CD4-positive, alpha-beta T cell (primary cell): ENCODE data around the gene KRTAP4-7. TPM values are rescaled to one million over a fixed set of nuclear protein-coding genes. Genes with fewer than 3 reads are reported as not detected.
"Not testable (repeated sequence)": the region's sequence is repeated elsewhere in the genome, so short reads cannot be mapped to it uniquely, and the experiment has no call there.

ENCODE experiments used
- ATAC-seq: fragments of 200-7000 bp; cut with Tn5 transposase; one replicate; pipeline ENCODE4 v1.10.0; 2022; ENCODE audit warnings: mild to moderate bottlenecking; ENCODE audit not compliant: poor library complexity
- CTCF ChIA-PET: fragments of 350-600 bp; sonication (Branson Sonifier 250); formaldehyde crosslinking; loops from one replicate; lab custom pipeline; 2021; ENCODE audit warnings: antibody characterized with exemption, inconsistent platforms; lab: Charles Lee
- POLR2A ChIA-PET: fragments of 350-600 bp; sonication (Branson Sonifier 250); formaldehyde crosslinking; loops from one replicate; lab custom pipeline; 2021; ENCODE audit warnings: antibody characterized with exemption, inconsistent platforms; lab: Charles Lee
- DNase-seq, 14 experiments: peaks; one replicate each; pipeline ENCODE4 v3.0.0-alpha.2; 2013 to 2020; ENCODE audit warnings: mixed read lengths in 2 of 14
- H3K27ac ChIP-seq, 2 donors: one replicate each; pipeline versions ENCODE4 v1.5.1 to v1.7.0; 2013; ENCODE audit warnings: low read length in 2 of 2, low read depth in 1 of 2, mild to moderate bottlenecking in 1 of 2
- H3K27me3 ChIP-seq, 2 experiments: 1 replicate in 1 of 2; 2 replicates in 1 of 2; pipeline versions ENCODE4 v1.6.1 to v1.7.0; 2013; ENCODE audit warnings: low read length in 2 of 2, control low read depth in 1 of 2, mild to moderate bottlenecking in 1 of 2, moderate library complexity in 1 of 2; ENCODE audit not compliant: insufficient read depth in 2 of 2, control insufficient read depth in 1 of 2
- H3K36me3 ChIP-seq: one replicate; pipeline ENCODE4 v1.6.1; 2013; ENCODE audit warnings: low read length, control low read depth; ENCODE audit not compliant: insufficient read depth
- H3K4me1 ChIP-seq: one replicate; pipeline ENCODE4 v1.6.1; 2013; ENCODE audit warnings: low read length, control low read depth; ENCODE audit not compliant: insufficient read depth
- H3K4me3 ChIP-seq: one replicate; pipeline ENCODE4 v1.5.1; 2013; ENCODE audit warnings: mild to moderate bottlenecking, low read length, moderate library complexity
- H3K9me3 ChIP-seq, 2 experiments: 1 replicate in 1 of 2; 2 replicates in 1 of 2; pipeline versions ENCODE4 v1.6.1 to v1.7.0; 2013; ENCODE audit warnings: low read length in 2 of 2, mild to moderate bottlenecking in 2 of 2, control low read depth in 1 of 2, moderate library complexity in 1 of 2; ENCODE audit not compliant: control insufficient read depth in 1 of 2, insufficient read depth in 1 of 2
- H3K27ac Mint-ChIP-seq: one replicate; pipeline ENCODE4 v1.8.0; 2020; ENCODE audit warnings: mixed read lengths
- H3K27me3 Mint-ChIP-seq: one replicate; pipeline ENCODE4 v1.8.0; 2021; ENCODE audit warnings: mixed read lengths
- H3K36me3 Mint-ChIP-seq: one replicate; pipeline ENCODE4 v1.8.0; 2021; ENCODE audit warnings: low read depth, mixed read lengths
- H3K4me1 Mint-ChIP-seq: one replicate; pipeline ENCODE4 v1.8.0; 2021; ENCODE audit warnings: low read depth, mixed read lengths
- H3K4me3 Mint-ChIP-seq: one replicate; pipeline ENCODE4 v1.8.0; 2020; ENCODE audit warnings: mild to moderate bottlenecking, mixed read lengths
- H3K9me3 Mint-ChIP-seq: one replicate; pipeline ENCODE4 v1.8.0; 2020; ENCODE audit warnings: mixed read lengths
- CTCF ChIP-seq: fragments of 200-600 bp; IDR thresholded peaks from one replicate; pipeline ENCODE4 v1.8.0; 2022; ENCODE audit warnings: antibody characterized with exemption, mild to moderate bottlenecking
- intact Hi-C, 2 experiments: fragments of 100-400 bp; cut with DNase I in 1 of 2; cut with micrococcal nuclease in 1 of 2; formaldehyde crosslinking; loops; one replicate each; pipeline versions ENCODE4 v1.15.1 to v1.9.0; 2023 to 2025; cut with DNase I, micrococcal nuclease
- total RNA-seq, 174 experiments: library from RNA in 2 of 174; stranded (reverse) in 2 of 174; gene quantifications; one replicate each; pipeline ENCODE4 v1.2.3 and lab custom pipeline; 2021 to 2026

The KRTAP4-7 gene
- total RNA-seq, 2 experiments from 2014 or later, result not detected

GRCh38 chr17:41064301-41064700 lies 19.6 kb upstream of the KRTAP4-7 start:
- DNase-seq, result no peak
- ChIA-PET POLR2A (no interaction called here), CTCF (no interaction called here)
- TF ChIP-seq CTCF, result no peak
- H3K9me3 ChIP-seq, result no peaks in the 10 kb centered on the region
- Mint-ChIP-seq H3K4me1 (no peaks in the 10 kb centered on the region), H3K27ac (no peak overlapping the region), H3K9me3 (no peaks in the 10 kb centered on the region), H3K36me3 (no peaks in the 10 kb centered on the region), H3K4me3 (no peak overlapping the region), H3K27me3 (peaks cover 39% of the 10 kb centered on the region)
- no peak for ATAC-seq
- no peak overlapping the region for H3K4me3 ChIP-seq
- intact Hi-C loops, result no loop called here
- H3K36me3 ChIP-seq, result no peaks in the 10 kb centered on the region
- peaks cover 0 to 10% of the 10 kb centered on the region in 2 experiments for H3K27me3 ChIP-seq
- H3K4me1 ChIP-seq, result no peaks in the 10 kb centered on the region
- no peak overlapping the region for H3K27ac ChIP-seq

- H3K4me1 ChIP-seq, H3K27ac ChIP-seq, POLR2A ChIA-PET, ATAC-seq, H3K9me3 Mint-ChIP-seq, H3K36me3 ChIP-seq, DNase-seq, H3K4me1 Mint-ChIP-seq, H3K9me3 ChIP-seq, H3K27ac Mint-ChIP-seq, CTCF ChIA-PET, H3K4me3 Mint-ChIP-seq, H3K36me3 Mint-ChIP-seq, intact Hi-C loops, H3K4me3 ChIP-seq: not testable (repeated sequence)
- peaks cover 33% of the 10 kb centered on the region for H3K27me3 Mint-ChIP-seq
- peaks cover 0 to 10% of the 10 kb centered on the region in 2 experiments for H3K27me3 ChIP-seq
Observed at GRCh38 chr17:41065016-41065689, 18.8 kb upstream of the KRTAP4-7 start.

GRCh38 chr17:41065829-41066624 lies 17.9 kb upstream of the KRTAP4-7 start, which contains the start of gene KRTAP2-4:
Gene KRTAP2-4 (minus strand): TSS chr17:41065879. CDS start chr17:41065845, 34 bp downstream.
- peaks cover 0 to 6% of the 10 kb centered on the region in 2 experiments for H3K27me3 ChIP-seq
- ChIA-PET POLR2A (no interaction called here), CTCF (no interaction called here)
- no peaks in the 10 kb centered on the region for H3K36me3 ChIP-seq
- H3K9me3 Mint-ChIP-seq, result no peaks in the 10 kb centered on the region
- DNase-seq (no peak), ATAC-seq (no peak)
- H3K27me3 Mint-ChIP-seq, result peaks cover 24% of the 10 kb centered on the region
- H3K4me1 ChIP-seq, result no peaks in the 10 kb centered on the region
- no peaks in the 10 kb centered on the region for H3K9me3 ChIP-seq
- H3K4me1 Mint-ChIP-seq, result no peaks in the 10 kb centered on the region
- H3K4me3 ChIP-seq, result no peak within 1 kb of the TSS
- H3K4me3 Mint-ChIP-seq, result no peak within 1 kb of the TSS
- H3K27ac ChIP-seq, result no peak within 1 kb of the TSS
- no peak for TF ChIP-seq CTCF
- H3K27ac Mint-ChIP-seq, result no peak within 1 kb of the TSS
- intact Hi-C loops, result no loop called here
- no peaks in the 10 kb centered on the region for H3K36me3 Mint-ChIP-seq
